HCT116 (cell line): ENCODE data around the gene CDKN1C. TPM values are rescaled to one million over a fixed set of nuclear protein-coding genes. Genes with fewer than 3 reads are reported as not detected.
A peak's percentile ranks its signal among the peaks of the same experiment; 100 is the strongest.

ENCODE experiments used
- ATAC-seq: fragments of 200-7000 bp; cut with Tn5 transposase; 2 replicates; pipeline ENCODE4 v1.9.1; 2020; ENCODE audit warnings: mild to moderate bottlenecking, moderate library complexity
- BruUV-seq: library from RNA; stranded (reverse); fragments of 400-500 nt; replicated peaks from 2 replicates; lab custom pipeline; 2021; lab: Mats Ljungman, UMichigan
- CTCF ChIA-PET: fragments of 300-600 bp; sonication (Branson Sonifier 250); formaldehyde crosslinking; loops from one replicate; lab custom pipeline; 2021; ENCODE audit warnings: antibody characterized with exemption; lab: Charles Lee
- POLR2A ChIA-PET: fragments of 300-600, 350-600 bp; sonication (Branson Sonifier 250); formaldehyde crosslinking; loops from one replicate; lab custom pipeline; 2021; ENCODE audit warnings: antibody characterized with exemption; lab: Charles Lee
- RAD21 ChIA-PET, 2 experiments: fragments of 300-600 bp; sonication (Branson Sonifier 250); formaldehyde crosslinking; loops; one replicate each; lab custom pipeline; 2023; ENCODE audit warnings: low total read pairs in 2 of 2; ENCODE audit not compliant: uncharacterized antibody in 2 of 2, unreplicated experiment in 2 of 2, low non-redundant PET in 1 of 2; lab: Charles Lee
- DNase-seq: peaks from one replicate; pipeline ENCODE4 v3.0.0-alpha.2; 2010; ENCODE audit warnings: low read depth, low spot score
- H2AFZ ChIP-seq: fragments of 200-600 bp; shearing (Covaris generic), sonication (generic); 2 replicates; pipeline ENCODE4 v1.6.1; 2017; ENCODE audit warnings: low read depth, mixed run types, mixed read lengths, antibody characterized with exemption, low read length; ENCODE audit not compliant: poor library complexity, severe bottlenecking
- H3K27ac ChIP-seq: 2 replicates; pipeline ENCODE4 v1.5.1; 2012; ENCODE audit warnings: low read depth, low read length
- H3K27me3 ChIP-seq: fragments of 200-600 bp; sonication (generic); 2 replicates; pipeline ENCODE4 v1.6.1; 2016; ENCODE audit warnings: mixed run types, low read length, mixed read lengths; ENCODE audit not compliant: insufficient read depth
- H3K36me3 ChIP-seq, 2 experiments: fragments of 200-500 bp in 1 of 2; fragments of 200-600 bp in 1 of 2; sonication (Bioruptor generic) in 1 of 2; sonication (generic) in 1 of 2; 2 replicates each; pipeline versions ENCODE4 v1.5.1 to v1.6.1; 2014 to 2016; ENCODE audit warnings: low read length in 2 of 2, inconsistent platforms in 1 of 2, mixed read lengths in 1 of 2, mixed run types in 1 of 2; ENCODE audit not compliant: insufficient read depth in 2 of 2, control insufficient read depth in 1 of 2
- H3K4me1 ChIP-seq, 2 experiments: fragments of 200-600 bp in 1 of 2; sonication (generic) in 1 of 2; 2 replicates each; pipeline versions ENCODE4 v1.5.1 to v1.6.1; 2012 to 2017; ENCODE audit warnings: low read length in 2 of 2, inconsistent platforms in 1 of 2, mild to moderate bottlenecking in 1 of 2, mixed read lengths in 1 of 2, mixed run types in 1 of 2, moderate library complexity in 1 of 2; ENCODE audit not compliant: insufficient read depth in 2 of 2, control insufficient read depth in 1 of 2
- H3K4me2 ChIP-seq: fragments of 200-600 bp; sonication (generic); 2 replicates; pipeline ENCODE4 v1.6.1; 2017; ENCODE audit warnings: mixed run types, low read length, mixed read lengths
- H3K4me3 ChIP-seq, 2 experiments: fragments of 200-600 bp in 1 of 2; sonication (generic) in 1 of 2; replicated peaks in 1 of 2; 2 replicates each; pipeline ENCODE4 v1.5.1; 2011 to 2016; ENCODE audit warnings: low read length in 2 of 2, control low read depth in 1 of 2, low read depth in 1 of 2, mild to moderate bottlenecking in 1 of 2, mixed read lengths in 1 of 2, mixed run types in 1 of 2
- H3K79me2 ChIP-seq: fragments of 200-600 bp; sonication (generic); 2 replicates; pipeline ENCODE4 v1.6.1; 2017; ENCODE audit warnings: mild to moderate bottlenecking, mixed run types, low read length, moderate library complexity, mixed read lengths; ENCODE audit not compliant: insufficient read depth
- H3K9ac ChIP-seq: fragments of 200-600 bp; sonication (generic); 2 replicates; pipeline ENCODE4 v1.6.1; 2016; ENCODE audit warnings: low read length, mixed read lengths
- H3K9me2 ChIP-seq: fragments of 200-600 bp; sonication (generic), shearing (Covaris generic); 2 replicates; pipeline ENCODE4 v1.6.1; 2017; ENCODE audit warnings: mixed run types, mild to moderate bottlenecking, moderate library complexity; ENCODE audit not compliant: insufficient read depth
- H3K9me3 ChIP-seq, 2 experiments: fragments of 200-500 bp in 1 of 2; fragments of 200-600 bp in 1 of 2; sonication (Bioruptor generic) in 1 of 2; sonication (generic) in 1 of 2; 2 replicates each; pipeline ENCODE4 v1.6.1; 2014 to 2017; ENCODE audit warnings: low read length in 2 of 2, mixed read lengths in 2 of 2, inconsistent platforms in 1 of 2, low read depth in 1 of 2, mild to moderate bottlenecking in 1 of 2, mixed run types in 1 of 2, moderate library complexity in 1 of 2; ENCODE audit not compliant: control insufficient read depth in 1 of 2, insufficient read depth in 1 of 2
- H4K20me1 ChIP-seq: fragments of 200-600 bp; sonication (generic), shearing (Covaris generic); 2 replicates; pipeline ENCODE4 v1.6.1; 2017; ENCODE audit warnings: mixed run types, mild to moderate bottlenecking, moderate library complexity; ENCODE audit not compliant: insufficient read depth
- FOSL1 ChIP-seq: IDR thresholded peaks from 2 replicates; pipeline ENCODE4 v1.6.1; 2012; ENCODE audit warnings: low read depth
- POLR2AphosphoS5 ChIP-seq: IDR thresholded peaks from 2 replicates; pipeline ENCODE4 v1.6.1; 2011; ENCODE audit warnings: mild to moderate bottlenecking, low read depth, low read length, moderate library complexity
- ZFX ChIP-seq: fragments of 450-650 bp; IDR thresholded peaks from 2 replicates; pipeline ENCODE4 v1.6.1; 2017
- intact Hi-C: fragments of 100-400 bp; cut with micrococcal nuclease; formaldehyde crosslinking; loops from 2 replicates; pipeline ENCODE4 v1.10.0; 2022
- total RNA-seq: library from RNA; stranded (reverse); gene quantifications from one replicate; pipeline ENCODE4 v1.2.1, GENCODE V29; 2021; ENCODE audit not compliant: unreplicated experiment
- TF ChIP-seq, protein P1 (sequence below), 3 experiments: fragments of 200-600 bp in 1 of 3; sonication (generic) in 1 of 3; IDR thresholded peaks in 2 of 3; conservative IDR thresholded peaks in 1 of 3; 2 replicates each; pipeline ENCODE4 v1.5.1; 2012 to 2017; ENCODE audit warnings: low read depth in 2 of 3, low read length in 2 of 3, antibody characterized with exemption in 1 of 3, borderline replicate concordance in 1 of 3, control low read depth in 1 of 3, mild to moderate bottlenecking in 1 of 3, mixed read lengths in 1 of 3, mixed run types in 1 of 3, moderate library complexity in 1 of 3; ENCODE audit not compliant: insufficient read depth in 1 of 3

The CDKN1C gene
- total RNA-seq, 1 experiment from 2014 or later: 24.0 TPM

GRCh38 chr11:2889362-2890273 is 4.0 kb upstream of the CDKN1C start:
- CTCF ChIA-PET: interaction anchor here (1.0 to 13.7 kb wide), 5 partner anchors 13 to 357 kb away, joined by 3 to 337 read pairs (median 32); partner anchors contain the start of gene PHLDA2
- peak overlapping the region; percentile 72 for H3K9ac ChIP-seq
- intact Hi-C loops: loop anchor here (2.0 kb wide), 1 partner anchor 197 kb away; no protein-coding TSS in a partner anchor
- H3K4me2 ChIP-seq: peak overlapping the region; percentile 99
- H4K20me1 ChIP-seq: no peaks in the 10 kb centered on the region
- ATAC-seq (no peak), DNase-seq (no peak)
- H3K36me3 ChIP-seq: no peaks in the 10 kb centered on the region
- RAD21 ChIA-PET: interaction anchor here (1.5 to 6.4 kb wide), 3 partner anchors 40 to 356 kb away, joined by 4 to 85 read pairs (median 47); partner anchors contain the start of gene PHLDA2 (in 1 of the 2)
- BruUV-seq: no TSS peak
- H3K4me3 ChIP-seq: no peak overlapping the region
- H3K9me2 ChIP-seq: no peaks in the 10 kb centered on the region
- no peaks in the 10 kb centered on the region for H3K79me2 ChIP-seq
- no peak for TF ChIP-seq POLR2AphosphoS5
- TF ChIP-seq ZFX: peak; percentile 24; the same call in 1 of the 2 replicates
- no peaks in the 10 kb centered on the region for H3K9me3 ChIP-seq
- no peaks in the 10 kb centered on the region for H3K27me3 ChIP-seq
- no peak overlapping the region for H2AFZ ChIP-seq
- peaks cover 31 to 60% of the 10 kb centered on the region in 2 experiments for H3K4me1 ChIP-seq
- peak overlapping the region; percentile 75; the same call in 1 of the 2 replicates for H3K27ac ChIP-seq
- POLR2A ChIA-PET: interaction anchor here (0.7 to 5.0 kb wide), 5 partner anchors 26 to 356 kb away, joined by 3 to 50 read pairs (median 20); partner anchors contain the start of genes KCNQ1OT1 and PHLDA2

GRCh38 chr11:2888266-2888968 is 2.8 kb upstream of the CDKN1C start:
- BruUV-seq: no TSS peak
- TF ChIP-seq, protein P1, sequence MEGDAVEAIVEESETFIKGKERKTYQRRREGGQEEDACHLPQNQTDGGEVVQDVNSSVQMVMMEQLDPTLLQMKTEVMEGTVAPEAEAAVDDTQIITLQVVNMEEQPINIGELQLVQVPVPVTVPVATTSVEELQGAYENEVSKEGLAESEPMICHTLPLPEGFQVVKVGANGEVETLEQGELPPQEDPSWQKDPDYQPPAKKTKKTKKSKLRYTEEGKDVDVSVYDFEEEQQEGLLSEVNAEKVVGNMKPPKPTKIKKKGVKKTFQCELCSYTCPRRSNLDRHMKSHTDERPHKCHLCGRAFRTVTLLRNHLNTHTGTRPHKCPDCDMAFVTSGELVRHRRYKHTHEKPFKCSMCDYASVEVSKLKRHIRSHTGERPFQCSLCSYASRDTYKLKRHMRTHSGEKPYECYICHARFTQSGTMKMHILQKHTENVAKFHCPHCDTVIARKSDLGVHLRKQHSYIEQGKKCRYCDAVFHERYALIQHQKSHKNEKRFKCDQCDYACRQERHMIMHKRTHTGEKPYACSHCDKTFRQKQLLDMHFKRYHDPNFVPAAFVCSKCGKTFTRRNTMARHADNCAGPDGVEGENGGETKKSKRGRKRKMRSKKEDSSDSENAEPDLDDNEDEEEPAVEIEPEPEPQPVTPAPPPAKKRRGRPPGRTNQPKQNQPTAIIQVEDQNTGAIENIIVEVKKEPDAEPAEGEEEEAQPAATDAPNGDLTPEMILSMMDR (IDR thresholded peaks at IDR 0.05 in 2 of 3, conservative IDR thresholded peaks at IDR 0.05 in 1 of 3; ENCODE audit: borderline replicate concordance in 1 of 3, insufficient read depth in 1 of 3, low read depth in 2 of 3, low read length in 2 of 3): peak in 2 of 3 experiments; percentile 96 to 99; a peak in 4 of 6 replicates
- TF ChIP-seq FOSL1: no peak
- TF ChIP-seq POLR2AphosphoS5: peak; percentile 28; the same call in 1 of the 2 replicates
- no peak overlapping the region for H3K9ac ChIP-seq
- no peaks in the 10 kb centered on the region for H3K36me3 ChIP-seq
- intact Hi-C loops: loop anchor here (1.0 to 2.0 kb wide), 3 partner anchors 196 to 460 kb away; no protein-coding TSS in a partner anchor
- H3K4me2 ChIP-seq: peak overlapping the region; percentile 25
- H3K27me3 ChIP-seq: no peaks in the 10 kb centered on the region
- no peaks in the 10 kb centered on the region for H3K9me3 ChIP-seq
- POLR2A ChIA-PET: interaction anchor here (3.0 kb wide), 1 partner anchor 355 kb away, joined by 20 read pairs; no protein-coding TSS in a partner anchor
- CTCF ChIA-PET: interaction anchor here (1.0 to 13.7 kb wide), 5 partner anchors 10 to 355 kb away, joined by 3 to 337 read pairs (median 4); partner anchors contain the start of gene PHLDA2
- no peak overlapping the region for H3K27ac ChIP-seq
- H3K4me1 ChIP-seq: peaks cover 31 to 64% of the 10 kb centered on the region in 2 experiments
- H2AFZ ChIP-seq: no peak overlapping the region
- H3K4me3 ChIP-seq: no peak overlapping the region
- peak; percentile 67 for DNase-seq
- ATAC-seq: peak; percentile 45
- no peaks in the 10 kb centered on the region for H3K79me2 ChIP-seq
- RAD21 ChIA-PET: interaction anchor here (0.6 to 6.4 kb wide), 5 partner anchors 9 to 424 kb away, joined by 3 to 85 read pairs (median 5); no protein-coding TSS in a partner anchor
- no peaks in the 10 kb centered on the region for H4K20me1 ChIP-seq
- no peaks in the 10 kb centered on the region for H3K9me2 ChIP-seq
